SJSA1 (cell line): Measurements from ENCODE around the gene MASP1. TPM values are rescaled to one million over a fixed set of nuclear protein-coding genes. Genes with fewer than 3 reads are reported as not detected.

Experiments used
- DNase-seq, 2 experiments: peaks; one replicate each; pipeline ENCODE4 v3.0.0-alpha.2; 2015 to 2020; ENCODE audit warnings: low spot score in 2 of 2, low read depth in 1 of 2
- H3K27ac ChIP-seq: fragments of 250-450 bp; sonication (Bioruptor Pico); 2 replicates; pipeline ENCODE4 v1.5.1; 2020; ENCODE audit warnings: mild to moderate bottlenecking, moderate library complexity
- H3K27me3 ChIP-seq: fragments of 250-450 bp; sonication (Bioruptor Pico); replicated peaks from 2 replicates; pipeline ENCODE4 v1.5.1; 2020; ENCODE audit warnings: mild to moderate bottlenecking, moderate library complexity
- H3K36me3 ChIP-seq: fragments of 250-450 bp; sonication (Bioruptor Pico); 2 replicates; pipeline ENCODE4 v1.5.1; 2020; ENCODE audit warnings: mild to moderate bottlenecking
- H3K4me1 ChIP-seq: fragments of 250-450 bp; sonication (Bioruptor Pico); replicated peaks from 2 replicates; pipeline ENCODE4 v1.6.1; 2021; ENCODE audit warnings: mild to moderate bottlenecking
- H3K4me3 ChIP-seq: fragments of 250-450 bp; sonication (Bioruptor Pico); 2 replicates; pipeline ENCODE4 v1.5.1; 2020; ENCODE audit warnings: mild to moderate bottlenecking
- H3K9me3 ChIP-seq: fragments of 250-450 bp; sonication (Bioruptor Pico); replicated peaks from 2 replicates; pipeline ENCODE4 v1.5.1; 2020; ENCODE audit warnings: mild to moderate bottlenecking
- total RNA-seq: library from RNA; depleted of rRNA; stranded (reverse); fragments of >200 nt; shearing (Covaris generic); gene quantifications from 2 replicates; pipeline ENCODE4 v1.2.3, GENCODE V29; 2014; rRNA removed

MASP1 gene
- total RNA-seq, 1 experiment from 2014 or later: 2.3 TPM

GRCh38 chr3:187196573-187197334 lies 94.8 kb downstream of the MASP1 start:
- Histone ChIP-seq H3K4me1 (no peaks in the 10 kb centered on the region), H3K36me3 (no peaks in the 10 kb centered on the region), H3K27ac (no peak overlapping the region), H3K27me3 (no peaks in the 10 kb centered on the region), H3K4me3 (no peak overlapping the region), H3K9me3 (no peaks in the 10 kb centered on the region)
- DNase-seq: no peak

GRCh38 chr3:187193181-187193580 lies 98.4 kb downstream of the MASP1 start:
- DNase-seq: no peak
- H3K27ac ChIP-seq: no peak overlapping the region

DNA sequence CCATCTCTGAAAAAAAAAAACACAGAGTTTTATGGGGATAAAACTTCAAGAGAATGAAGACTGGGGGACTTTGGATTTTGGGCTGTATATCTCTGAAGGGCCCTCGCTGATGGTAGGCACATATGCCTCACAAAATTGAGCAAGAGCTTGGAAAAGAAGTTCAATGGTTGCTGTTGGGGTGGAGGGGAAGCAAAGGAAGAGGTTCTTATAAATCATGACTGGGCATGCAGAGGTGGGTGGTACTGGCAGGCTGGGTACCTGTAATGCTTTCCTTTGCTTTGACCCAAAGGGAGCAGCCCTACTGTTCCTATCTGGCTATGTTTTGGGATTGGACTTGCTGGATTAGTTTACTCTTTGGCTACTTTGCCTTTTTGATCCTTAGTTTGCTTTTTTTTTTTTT lies 100.3 kb downstream of the MASP1 start:
- H3K9me3 ChIP-seq: no peaks in the 10 kb centered on the region
- H3K4me3 ChIP-seq: no peak overlapping the region
- H3K27ac ChIP-seq: no peak overlapping the region
- H3K36me3 ChIP-seq: no peaks in the 10 kb centered on the region
- DNase-seq: no peak
- H3K27me3 ChIP-seq: no peaks in the 10 kb centered on the region
- peaks cover 17% of the 10 kb centered on the region for H3K4me1 ChIP-seq

More at GRCh38 chr3:187193181-187193580, 98.4 kb downstream of the MASP1 start:
- H3K4me1 ChIP-seq: peaks cover 1% of the 10 kb centered on the region; the same call in 1 of the 2 replicates
- no peaks in the 10 kb centered on the region for H3K36me3 ChIP-seq
- H3K27me3 ChIP-seq: no peaks in the 10 kb centered on the region
- no peak overlapping the region for H3K4me3 ChIP-seq
- no peaks in the 10 kb centered on the region for H3K9me3 ChIP-seq

DNA sequence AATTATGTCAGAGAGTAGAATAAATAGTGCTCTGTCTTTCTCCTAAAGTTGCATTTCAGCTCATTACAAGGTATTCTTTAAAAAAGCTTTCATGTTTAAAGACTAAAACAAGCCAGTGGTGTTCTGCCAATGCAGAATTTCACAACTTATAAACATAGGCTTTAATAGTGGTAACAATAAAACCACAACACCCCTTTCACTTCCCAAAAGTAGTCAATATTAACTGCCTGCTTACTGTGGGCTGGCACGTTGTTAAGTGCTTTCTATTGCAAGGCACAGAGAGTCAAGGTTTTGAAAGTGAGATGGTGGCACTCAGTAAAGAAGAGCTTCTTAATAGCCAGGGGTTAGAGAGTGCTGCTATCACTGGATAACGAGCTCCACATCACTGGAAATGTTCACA lies 102.6 kb downstream of the MASP1 start:
- H3K4me1 ChIP-seq: peaks cover 19% of the 10 kb centered on the region
- no peak for DNase-seq
- H3K36me3 ChIP-seq: no peaks in the 10 kb centered on the region
- no peaks in the 10 kb centered on the region for H3K9me3 ChIP-seq
- no peak overlapping the region for H3K27ac ChIP-seq
- no peak overlapping the region for H3K4me3 ChIP-seq
- H3K27me3 ChIP-seq: no peaks in the 10 kb centered on the region

DNA sequence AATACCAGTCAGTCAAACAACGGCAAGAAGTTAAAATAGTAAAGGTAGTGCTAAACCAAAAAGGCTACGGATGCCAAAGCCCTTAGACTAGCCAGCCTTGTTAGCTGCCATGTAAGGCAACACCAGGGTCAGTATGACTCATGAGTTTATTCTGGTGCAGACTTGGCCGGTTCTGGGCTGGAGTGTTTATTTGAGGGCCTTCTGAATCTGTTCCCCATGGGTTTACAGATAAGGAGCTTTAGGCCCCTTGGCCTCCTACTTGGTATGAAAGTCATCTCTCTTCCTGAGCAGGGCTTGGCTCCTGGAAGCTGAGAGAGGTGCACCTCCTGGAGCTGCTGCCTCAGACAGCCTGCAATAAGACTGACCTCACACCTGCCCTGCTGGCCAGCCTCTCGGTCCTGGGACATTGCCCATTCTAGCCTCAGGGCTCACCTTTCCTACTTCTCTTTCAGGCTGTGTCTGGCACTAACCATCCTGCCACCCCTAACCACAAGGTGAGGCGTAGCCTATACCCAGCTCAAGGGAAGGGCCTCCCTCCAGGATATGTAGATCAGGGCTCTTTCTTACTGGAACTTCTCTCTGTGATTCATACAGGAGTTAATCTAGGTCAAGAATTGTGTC lies 104.6 kb downstream of the MASP1 start:
- Histone ChIP-seq H3K36me3 (no peaks in the 10 kb centered on the region), H3K9me3 (no peaks in the 10 kb centered on the region), H3K4me3 (no peak overlapping the region), H3K27ac (0 out of 2 replicates have a peak overlapping the region, but pooled peaks have one; percentile 2), H3K4me1 (peaks cover 30% of the 10 kb centered on the region), H3K27me3 (no peaks in the 10 kb centered on the region)
- DNase-seq: peak; percentile 47 to 62

GRCh38 chr3:187186375-187186774 lies 105.2 kb downstream of the MASP1 start:
- H3K36me3 ChIP-seq: no peaks in the 10 kb centered on the region
- no peaks in the 10 kb centered on the region for H3K9me3 ChIP-seq
- no peak overlapping the region for H3K4me3 ChIP-seq
- no peak for DNase-seq
- 0 out of 2 replicates have a peak overlapping the region, but pooled peaks have one; percentile 2 for H3K27ac ChIP-seq
- H3K27me3 ChIP-seq: no peaks in the 10 kb centered on the region
- peaks cover 30% of the 10 kb centered on the region for H3K4me1 ChIP-seq

GRCh38 chr3:187185759-187186158 lies 105.8 kb downstream of the MASP1 start:
- no peaks in the 10 kb centered on the region for H3K9me3 ChIP-seq
- DNase-seq: no peak
- no peak overlapping the region for H3K4me3 ChIP-seq
- H3K36me3 ChIP-seq: no peaks in the 10 kb centered on the region
- peaks cover 30% of the 10 kb centered on the region for H3K4me1 ChIP-seq
- no peaks in the 10 kb centered on the region for H3K27me3 ChIP-seq
- H3K27ac ChIP-seq: no peak overlapping the region

Other genes with a start within 250 kb of the MASP1 start
- 29.4 and 55.7 TPM in 2 replicates for gene RPL39L, start 152.2 kb downstream of the MASP1 start, total RNA-seq
- gene RTP1, start 94.3 kb downstream of the MASP1 start, total RNA-seq: not detected in 2 replicates
- gene RTP4, start 76.6 kb upstream of the MASP1 start, total RNA-seq: 2.2 and 3.1 TPM in 2 replicates